HepG2 (cell line): Measurements from ENCODE around the gene PEA15.

Experiments
- ATF3 ChIP-seq: sonication (generic); formaldehyde crosslinking; IDR thresholded peaks from 2 replicates; pipeline ENCODE4 v1.4.0; 2020; ENCODE audit warnings: missing genetic modification reagents
- CTCF ChIP-seq: sonication (generic); formaldehyde crosslinking; IDR thresholded peaks from 2 replicates; pipeline ENCODE4 v1.5.0; 2020; ENCODE audit warnings: mild to moderate bottlenecking, missing genetic modification reagents, moderate library complexity
- FOXM1 ChIP-seq: sonication (generic); formaldehyde crosslinking; IDR thresholded peaks from 2 replicates; pipeline ENCODE4 v1.5.0; 2020; ENCODE audit warnings: missing genetic modification reagents
- FOXO1 ChIP-seq: sonication (generic); formaldehyde crosslinking; IDR thresholded peaks from 2 replicates; pipeline ENCODE4 v1.4.0; 2020; ENCODE audit warnings: missing genetic modification reagents
- HNRNPLL ChIP-seq: fragments of 200-400 bp; formaldehyde crosslinking; IDR thresholded peaks from 2 replicates; pipeline ENCODE4 v1.6.1; 2017; ENCODE audit warnings: mild to moderate bottlenecking, low read depth, low read length; ENCODE audit not compliant: poor library complexity, severe bottlenecking
- ZBTB1 ChIP-seq: sonication (generic); formaldehyde crosslinking; IDR thresholded peaks from 2 replicates; pipeline ENCODE4 v1.4.0; 2020; ENCODE audit warnings: missing genetic modification reagents, borderline replicate concordance
- ZNF143 ChIP-seq: sonication (generic); formaldehyde crosslinking; IDR thresholded peaks from 2 replicates; pipeline ENCODE4 v1.4.0; 2020; ENCODE audit warnings: missing genetic modification reagents

- TF ChIP-seq FOXO1 (CRISPR knock-in tag) = no peak
- TF ChIP-seq HNRNPLL = no peak
- TF ChIP-seq FOXM1 (CRISPR knock-in tag) = no peak
- TF ChIP-seq ZNF143 (CRISPR knock-in tag) = no peak
- no peak for TF ChIP-seq ZBTB1 (CRISPR knock-in tag)
- TF ChIP-seq CTCF (CRISPR knock-in tag) = no peak
- no peak for TF ChIP-seq ATF3
These were observed 51.3 kb downstream of the PEA15 start for GRCh38 chr1:160256396-160257046.
